Measurements from ENCODE around the gene WDR70. TPM values are rescaled to one million over a fixed set of nuclear protein-coding genes. Genes with fewer than 3 reads are reported as not detected.
"Not testable (repeated sequence)": the region's sequence is repeated elsewhere in the genome, so short reads cannot be mapped to it uniquely, and the experiment has no call there.

WDR70 gene
- 15.7 and 32.4 TPM in 2 replicates for total RNA-seq (2014; rRNA removed; shearing (Covaris generic))

DNA sequence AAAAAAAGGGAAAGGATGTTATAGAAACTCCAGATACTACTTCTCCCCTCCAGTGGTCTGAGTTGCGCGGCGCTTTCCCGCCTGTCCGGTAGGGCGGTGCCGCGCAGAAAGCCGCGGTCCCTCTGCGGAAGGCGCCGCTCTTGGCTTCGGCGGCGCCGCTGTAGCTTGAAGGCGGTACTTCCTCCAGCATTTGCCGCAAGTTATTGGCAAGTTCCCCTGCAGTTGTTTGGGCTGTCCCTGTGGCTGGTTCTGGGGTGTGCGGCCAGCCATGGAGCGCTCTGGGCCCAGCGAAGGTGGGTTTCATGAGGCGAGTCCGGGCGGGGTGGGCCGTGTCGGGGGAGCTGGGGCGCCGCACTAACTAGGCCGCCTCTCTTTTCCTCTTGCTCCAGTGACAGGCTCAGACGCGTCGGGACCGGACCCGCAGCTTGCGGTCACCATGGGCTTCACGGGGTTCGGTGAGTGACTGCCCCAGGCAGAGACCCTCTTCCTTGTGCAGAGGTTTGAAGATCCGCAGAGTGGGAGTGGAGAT, at the start of gene WDR70:
TSS of gene WDR70 (plus strand) at position 219 of the 529 bp plus-strand sequence. CDS start at position 269, 50 bp downstream.
- peak; percentile 89 for DNase-seq (ENCODE audit: low read depth)

DNA sequence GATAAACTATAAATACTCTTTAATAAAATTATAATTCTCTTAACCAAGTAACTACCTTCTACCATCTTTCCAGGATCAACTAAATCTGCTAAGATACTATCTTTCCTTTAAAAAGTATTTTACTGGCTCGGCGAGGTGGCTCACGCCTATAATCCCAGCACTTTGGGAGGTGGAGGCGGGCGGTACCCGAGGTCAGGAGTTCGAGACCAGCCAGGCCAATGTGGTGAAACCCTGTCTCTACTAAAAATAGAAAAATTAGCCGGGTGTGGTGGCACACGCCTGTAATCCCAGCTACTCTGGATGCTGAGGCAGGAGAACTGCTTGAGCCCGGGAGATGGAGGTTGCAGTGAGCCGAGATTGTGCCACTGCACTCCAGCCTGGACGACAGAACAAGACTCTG, 44.4 kb upstream of the WDR70 start:
- DNase-seq (ENCODE audit: low read depth), result not testable (repeated sequence)

DNA sequence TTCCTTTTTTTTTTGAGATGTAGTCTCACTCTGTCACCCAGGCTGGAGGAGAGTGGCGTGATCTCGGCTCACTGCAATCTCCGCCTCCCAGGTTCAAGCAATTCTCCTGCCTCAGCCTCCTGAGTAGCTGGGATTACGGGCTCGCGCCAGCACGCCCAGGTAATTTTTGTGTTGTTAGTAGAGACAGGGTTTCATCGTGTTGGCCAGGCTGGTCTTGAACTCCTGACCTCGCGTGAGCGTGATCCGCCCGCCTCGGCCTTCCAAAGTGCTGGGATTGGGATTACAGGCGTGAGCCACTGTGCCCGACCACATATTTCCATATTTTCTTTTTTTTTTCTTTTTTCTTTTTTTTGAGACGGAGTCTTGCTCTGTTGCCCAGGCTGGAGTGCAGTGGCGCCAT, 36.4 kb upstream of the WDR70 start:
- DNase-seq (ENCODE audit: low read depth), result not testable (repeated sequence)

DNA sequence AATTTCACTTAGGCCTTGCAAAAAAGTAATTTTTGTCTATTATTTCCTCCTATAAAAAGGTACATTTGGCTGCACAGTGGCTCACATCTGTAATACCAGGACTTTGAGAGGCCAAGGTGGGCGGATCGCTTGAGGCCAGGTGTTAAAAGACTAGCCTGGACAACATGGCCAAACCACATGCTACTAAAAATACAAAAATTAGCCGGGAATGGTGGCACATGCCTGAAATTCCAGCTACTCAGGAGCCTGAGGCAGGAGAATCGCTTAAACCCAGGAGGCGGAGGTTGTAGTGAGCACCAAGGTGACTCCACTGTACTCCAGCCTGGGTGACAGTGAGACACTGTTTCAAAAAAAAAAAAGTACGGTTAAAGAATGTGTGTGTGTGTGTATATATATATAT, 24.0 kb upstream of the WDR70 start:
- DNase-seq (ENCODE audit: low read depth), result no peak

DNA sequence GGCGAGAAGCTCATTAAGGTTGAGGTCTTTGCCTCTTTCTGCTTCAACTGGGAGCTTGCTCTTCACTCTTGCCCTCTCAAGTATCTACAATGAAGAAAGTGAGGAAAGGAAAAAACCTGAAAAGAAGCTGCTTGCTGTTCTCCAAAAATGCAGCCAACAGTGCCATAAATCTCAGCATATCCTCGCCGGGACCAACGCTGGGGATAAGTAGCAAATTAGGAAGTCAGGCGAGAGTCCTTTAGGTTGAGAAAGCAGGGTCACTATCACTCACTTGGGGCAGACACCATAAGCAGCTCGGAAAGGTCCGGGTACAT, 8.6 kb upstream of the WDR70 start:
- DNase-seq (ENCODE audit: low read depth), result peak; percentile 15

DNA sequence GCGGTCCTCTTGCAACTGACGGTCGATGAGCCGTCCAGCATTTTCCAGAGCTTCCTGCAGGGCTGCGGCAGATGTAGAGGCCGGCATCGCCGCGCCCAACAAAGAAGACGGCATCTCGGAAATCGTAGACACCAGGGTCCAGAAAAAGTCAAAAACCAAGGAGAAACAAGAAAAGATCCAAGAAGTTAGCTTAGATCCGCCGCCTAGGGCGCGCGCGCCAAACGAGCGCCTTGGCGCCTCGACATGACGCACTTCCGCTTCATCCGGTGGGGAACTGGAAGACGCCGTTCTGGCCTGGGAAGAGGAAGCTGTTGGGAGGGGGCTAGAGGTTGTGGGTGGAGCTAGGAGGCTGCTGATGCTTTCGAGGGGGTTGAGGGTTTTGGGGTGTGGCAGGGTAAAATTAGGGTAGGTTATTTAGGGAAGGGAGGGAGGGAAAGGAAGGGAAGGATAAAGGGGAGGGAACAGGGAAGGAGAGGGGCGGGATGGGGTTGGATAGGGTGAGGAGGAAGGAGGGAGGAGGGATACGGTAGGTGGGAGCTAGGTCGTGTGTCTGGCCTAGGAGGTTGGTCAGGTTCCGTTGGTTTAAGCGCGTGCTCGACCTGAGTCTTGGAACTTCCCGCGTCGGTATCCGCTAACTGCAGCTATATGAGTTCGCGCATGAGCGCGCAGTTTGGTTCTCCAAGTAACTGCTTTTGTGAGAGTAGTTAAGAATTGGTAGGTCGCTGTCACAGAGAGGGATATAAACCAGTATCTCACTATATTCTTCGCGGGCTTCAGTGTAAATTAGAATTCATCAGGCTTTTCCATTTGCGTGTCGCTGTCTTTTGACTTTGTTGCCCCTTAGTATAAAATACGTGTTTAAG, 8.0 kb upstream of the WDR70 start, which contains the start of gene NUP155:
TSS of gene NUP155 (minus strand) at position 243 of the 863 bp plus-strand sequence. CDS start at position 114, 129 bp downstream.
- peak; percentile 99 for DNase-seq (ENCODE audit: low read depth)

DNA sequence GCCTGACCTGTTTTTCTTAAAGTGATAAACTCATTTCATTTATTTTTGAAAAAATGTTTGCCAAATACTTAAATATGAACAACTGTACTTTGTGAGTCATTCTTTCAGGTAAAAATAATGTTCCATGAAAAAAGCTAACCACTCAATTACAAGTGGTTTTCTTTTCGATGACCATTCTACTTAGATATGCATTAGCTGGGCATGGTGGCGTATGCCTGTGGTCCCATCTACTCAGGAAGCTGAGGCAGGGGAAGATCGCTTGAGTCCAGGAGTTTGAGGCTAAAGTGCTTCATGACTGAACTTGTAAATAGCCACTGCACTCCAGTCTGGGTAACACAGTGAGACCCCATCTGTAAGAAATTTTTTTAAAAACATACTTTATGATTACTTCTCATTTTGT, 4.0 kb upstream of the WDR70 start:
- peak; percentile 16 for DNase-seq (ENCODE audit: low read depth)

DNA sequence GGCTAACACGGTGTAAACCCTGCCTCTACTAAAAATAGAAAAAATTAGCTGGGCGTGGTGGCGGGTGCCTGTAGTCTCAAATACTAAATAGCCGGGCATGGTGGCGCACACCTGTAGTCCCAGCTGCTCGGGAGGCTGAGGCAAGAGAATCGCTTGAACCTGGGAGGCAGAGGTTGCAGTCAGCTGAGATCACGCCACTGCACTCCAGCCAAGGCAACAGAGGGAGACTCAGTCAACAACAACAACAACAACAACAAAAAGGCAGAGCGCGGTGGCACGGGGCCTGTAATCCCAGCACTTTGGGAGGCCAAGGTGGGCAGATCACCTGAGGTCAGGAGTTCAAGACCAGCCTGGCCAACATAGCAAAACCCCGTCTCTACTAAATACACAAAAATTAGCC, 1.1 kb upstream of the WDR70 start:
- not testable (repeated sequence) for DNase-seq (ENCODE audit: low read depth)

DNA sequence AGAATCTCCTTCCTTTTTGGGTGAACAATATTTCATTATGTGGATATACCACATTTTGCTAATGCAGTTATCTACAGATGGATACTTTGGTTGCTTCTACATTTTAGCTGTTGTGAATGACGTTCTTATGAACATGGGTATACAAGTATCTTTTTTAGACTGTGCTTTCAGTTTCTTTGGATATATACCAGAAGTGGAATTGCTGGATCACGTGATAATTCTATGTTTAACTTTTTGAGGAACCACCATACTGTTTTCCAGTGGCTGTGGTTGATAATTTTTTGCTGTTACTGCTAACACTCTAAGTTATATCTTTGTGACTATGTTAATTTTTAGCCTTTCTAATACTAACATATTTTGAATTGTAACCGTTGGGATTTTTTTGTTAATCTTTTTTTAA, 12.5 kb downstream of the WDR70 start:
- no peak for DNase-seq (ENCODE audit: low read depth)

DNA sequence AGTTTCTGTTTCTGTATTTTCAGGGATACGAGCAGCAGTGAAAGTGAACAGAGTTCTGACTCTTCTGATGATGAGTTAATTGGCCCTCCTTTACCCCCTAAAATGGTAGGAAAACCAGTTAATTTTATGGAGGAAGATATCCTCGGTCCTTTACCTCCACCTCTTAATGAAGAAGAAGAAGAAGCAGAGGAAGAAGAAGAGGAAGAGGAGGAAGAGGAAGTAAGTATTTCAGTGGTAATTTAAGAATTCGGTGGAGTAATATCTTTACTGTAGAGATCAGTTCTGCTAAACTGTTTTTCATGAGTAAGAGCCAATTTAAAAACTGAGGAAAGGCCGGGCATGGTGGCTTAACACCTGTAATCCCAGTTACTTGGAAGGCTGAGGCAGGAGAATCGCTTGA, 17.2 kb downstream of the WDR70 start:
- DNase-seq (ENCODE audit: low read depth), result no peak

DNA sequence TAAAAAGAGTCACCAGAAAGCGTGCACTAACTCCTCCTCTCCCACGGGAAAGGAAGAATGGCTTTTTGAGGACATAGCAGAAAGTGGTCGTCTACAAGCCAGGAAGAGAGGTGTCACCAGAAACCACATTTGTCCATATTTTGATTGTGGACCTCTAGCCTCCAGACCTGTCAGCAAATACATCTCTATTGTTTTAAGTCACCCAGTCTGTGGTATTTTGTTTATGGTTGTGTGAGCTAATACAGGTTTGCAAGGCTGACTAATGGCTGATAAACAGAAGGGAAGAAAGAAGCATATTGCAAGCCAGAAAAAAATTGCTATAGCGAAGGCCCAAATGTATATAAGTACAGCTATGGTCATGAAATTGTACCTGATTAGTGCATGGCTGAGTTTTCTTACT, 21.4 kb downstream of the WDR70 start:
- peak; percentile 52 for DNase-seq (ENCODE audit: low read depth)

DNA sequence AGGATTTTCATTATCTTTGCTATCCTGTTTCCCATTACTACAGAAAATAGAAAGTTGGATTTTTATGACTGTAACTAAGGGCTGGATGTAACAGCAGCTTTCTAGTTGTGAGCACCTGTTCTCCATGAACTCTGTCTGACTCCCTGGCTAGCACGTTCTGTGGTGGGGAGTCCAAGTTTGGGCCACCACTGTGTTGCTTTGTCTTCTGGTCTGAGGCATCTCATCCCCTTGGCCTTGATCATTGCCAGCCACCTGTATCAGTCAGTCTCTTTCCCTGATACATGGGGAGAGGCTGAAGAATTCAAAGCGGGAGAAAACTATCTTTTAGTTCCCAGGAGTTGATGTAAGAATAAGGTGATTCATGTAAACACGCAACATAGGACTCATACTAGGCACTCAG, 33.4 kb downstream of the WDR70 start:
- DNase-seq (ENCODE audit: low read depth), result no peak

DNA sequence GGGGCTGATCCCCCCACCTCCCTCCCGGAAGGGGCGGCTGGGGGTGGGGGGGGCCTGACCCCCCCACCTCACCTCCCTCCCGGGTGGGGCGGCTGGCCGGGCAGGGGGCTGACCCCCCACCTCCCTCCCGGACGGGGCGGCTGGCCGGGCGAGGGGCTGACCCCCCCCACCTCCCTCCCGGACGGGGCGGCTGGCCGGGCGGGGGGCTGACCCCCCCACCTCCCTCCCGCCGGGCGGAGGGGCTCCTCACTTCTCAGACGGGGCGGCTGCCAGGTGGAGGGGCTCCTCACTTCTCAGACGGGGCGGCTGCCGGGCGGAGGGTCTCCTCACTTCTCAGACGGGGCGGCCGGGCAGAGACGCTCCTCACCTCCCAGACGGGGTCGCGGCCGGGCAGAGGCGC, 36.3 kb downstream of the WDR70 start:
- not testable (repeated sequence) for DNase-seq (ENCODE audit: low read depth)

DNA sequence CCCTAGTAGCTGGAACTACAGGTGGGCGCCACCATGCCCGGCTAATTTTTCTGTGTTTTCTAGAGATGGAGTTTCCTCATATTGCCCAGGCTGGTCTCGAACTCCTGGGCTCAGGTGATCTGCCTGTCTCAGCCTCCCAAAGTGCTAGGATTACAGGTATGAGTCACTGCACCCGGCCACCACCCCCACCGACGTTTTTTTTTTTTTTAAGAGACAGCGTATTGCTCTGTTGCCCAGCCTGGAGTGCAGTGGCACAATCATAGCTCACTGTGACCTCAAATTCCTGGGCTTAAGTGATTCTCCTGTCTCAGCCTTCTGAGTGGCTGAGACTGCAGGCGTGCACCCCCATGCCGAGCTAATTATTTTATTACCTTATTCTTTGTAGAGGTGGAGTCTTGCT, 38.2 kb downstream of the WDR70 start:
- DNase-seq (ENCODE audit: low read depth), result peak; percentile 32

DNA sequence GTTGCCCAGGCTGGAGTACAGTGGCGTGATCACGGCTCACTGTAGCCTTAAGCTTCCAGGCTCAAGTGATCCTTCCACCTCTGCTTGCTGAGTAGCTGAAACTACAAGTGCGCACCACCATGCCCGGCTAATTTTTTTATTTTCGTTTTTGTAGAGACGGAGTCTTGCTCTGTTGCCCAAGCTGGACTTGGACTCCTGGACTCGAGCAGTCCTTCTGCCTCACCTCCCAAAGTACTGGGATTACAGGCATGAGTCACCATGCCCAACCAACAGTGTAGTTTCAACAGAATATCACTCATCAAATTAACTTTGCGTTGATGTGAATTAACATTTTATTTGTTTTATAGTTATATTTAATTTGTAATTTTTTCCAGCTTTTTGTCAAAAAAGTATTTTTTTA, 45.3 kb downstream of the WDR70 start:
- peak; percentile 32 for DNase-seq (ENCODE audit: low read depth)

DNA sequence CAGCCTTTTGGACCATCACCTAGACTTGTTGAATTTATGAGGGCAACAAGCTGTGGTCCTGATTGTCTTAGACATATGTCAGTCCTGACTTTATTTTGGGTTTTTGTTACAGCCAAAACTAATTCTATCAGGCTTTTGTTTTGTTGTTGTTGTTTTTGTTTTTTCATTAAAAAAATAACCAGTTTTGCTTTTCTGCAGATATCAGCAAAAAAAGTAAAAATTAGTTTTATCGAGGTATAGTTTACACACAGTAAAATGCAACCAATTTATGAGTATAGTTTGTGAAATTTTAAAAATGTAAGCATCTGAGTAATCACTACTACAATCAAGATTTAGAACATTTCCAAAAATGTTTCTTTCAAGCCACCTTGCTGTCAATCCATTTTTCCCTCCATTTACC, 48.9 kb downstream of the WDR70 start:
- no peak for DNase-seq (ENCODE audit: low read depth)

DNA sequence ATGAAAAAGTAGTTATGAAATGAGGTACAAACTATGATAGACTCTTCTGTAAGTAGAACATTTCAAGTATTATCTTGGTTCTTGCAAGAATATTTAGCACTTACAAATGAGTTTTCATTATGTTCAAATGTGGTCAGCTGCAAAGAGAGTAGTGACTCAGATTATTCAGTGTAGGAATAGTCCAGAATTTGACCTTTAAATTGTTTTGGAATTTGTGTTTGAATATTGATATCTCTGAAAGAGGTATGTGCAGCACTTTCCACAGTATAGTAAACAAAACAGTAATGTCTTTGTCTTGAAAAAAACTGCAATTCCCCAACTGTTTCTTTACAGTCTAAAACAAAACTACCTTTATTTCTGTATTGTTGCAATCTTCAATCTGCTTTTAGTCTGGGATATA, 56.1 kb downstream of the WDR70 start:
- DNase-seq (ENCODE audit: low read depth), result peak; percentile 27

DNA sequence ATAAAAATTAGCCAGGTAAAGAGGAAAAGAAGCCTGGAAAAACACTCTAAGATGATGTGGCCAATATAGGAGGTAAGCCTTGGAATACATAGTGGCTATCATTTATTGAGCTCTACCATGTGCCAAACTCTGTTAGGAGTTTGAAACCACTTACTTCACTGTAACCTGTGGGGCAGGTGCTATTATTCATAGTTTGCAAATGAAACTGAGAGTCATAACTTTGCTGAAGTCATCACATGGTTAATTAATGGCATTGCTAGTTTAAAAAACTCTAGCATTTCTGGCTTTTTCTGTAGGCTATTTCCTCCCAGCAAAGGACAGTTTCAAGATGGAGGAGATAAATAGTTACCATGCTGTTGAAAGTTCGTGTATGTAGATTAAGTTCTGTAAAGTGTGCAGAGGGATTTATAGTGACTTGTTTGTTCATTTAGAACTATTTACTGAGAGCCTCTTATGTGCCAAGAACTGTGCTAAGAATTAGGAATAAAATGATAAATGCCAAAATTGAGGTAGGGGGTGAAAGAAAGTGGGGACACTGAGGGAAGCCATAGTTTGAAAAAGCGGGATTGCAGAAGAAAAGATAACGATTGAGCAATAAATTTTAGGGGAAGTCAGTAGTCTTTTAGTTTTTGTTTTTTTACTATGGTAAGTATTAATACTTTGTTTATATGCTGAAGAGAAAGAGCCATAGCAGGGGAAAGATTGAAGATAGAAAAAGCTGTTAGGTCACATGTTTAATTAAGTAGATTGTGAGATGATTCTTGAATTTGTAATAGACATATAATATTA, 57.2 kb downstream of the WDR70 start:
- DNase-seq (ENCODE audit: low read depth), result no peak

DNA sequence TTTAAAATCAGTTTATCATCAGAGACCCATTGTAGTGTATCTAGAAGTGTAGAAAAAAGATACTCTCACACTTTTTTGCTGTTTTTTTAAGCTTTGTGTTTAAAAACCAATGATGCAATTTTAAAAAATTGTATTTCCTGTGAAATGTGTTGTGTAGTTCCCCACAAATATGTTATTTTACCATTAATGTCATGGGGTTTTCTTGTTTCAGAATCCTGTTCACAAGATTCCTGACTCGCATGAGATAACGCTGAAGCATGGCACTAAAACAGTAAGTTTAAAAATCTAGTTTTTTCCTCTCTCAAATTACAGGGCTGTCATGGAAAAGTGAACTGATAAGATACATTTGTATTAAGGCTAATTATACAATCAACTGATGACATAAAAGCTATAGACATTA, 58.6 kb downstream of the WDR70 start:
- DNase-seq (ENCODE audit: low read depth), result no peak

DNA sequence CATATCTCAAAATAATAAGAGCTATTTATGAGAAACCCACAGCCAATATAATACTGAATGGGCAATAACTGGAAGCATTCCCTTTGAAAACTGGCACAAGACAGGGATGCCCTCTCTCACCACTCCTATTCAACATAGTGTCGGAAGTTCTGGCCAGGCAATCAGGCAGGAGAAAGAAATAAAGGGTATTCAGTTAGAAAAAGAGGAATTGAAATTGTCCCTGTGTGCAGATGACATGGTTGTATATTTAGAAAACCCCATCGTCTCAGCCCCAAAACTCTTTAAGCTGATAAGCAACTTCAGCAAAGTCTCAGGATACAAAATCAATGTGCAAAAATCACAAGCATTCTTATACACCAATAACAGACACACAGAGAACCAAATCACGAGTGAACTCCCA, 66.7 kb downstream of the WDR70 start:
- DNase-seq (ENCODE audit: low read depth), result not testable (repeated sequence)

DNA sequence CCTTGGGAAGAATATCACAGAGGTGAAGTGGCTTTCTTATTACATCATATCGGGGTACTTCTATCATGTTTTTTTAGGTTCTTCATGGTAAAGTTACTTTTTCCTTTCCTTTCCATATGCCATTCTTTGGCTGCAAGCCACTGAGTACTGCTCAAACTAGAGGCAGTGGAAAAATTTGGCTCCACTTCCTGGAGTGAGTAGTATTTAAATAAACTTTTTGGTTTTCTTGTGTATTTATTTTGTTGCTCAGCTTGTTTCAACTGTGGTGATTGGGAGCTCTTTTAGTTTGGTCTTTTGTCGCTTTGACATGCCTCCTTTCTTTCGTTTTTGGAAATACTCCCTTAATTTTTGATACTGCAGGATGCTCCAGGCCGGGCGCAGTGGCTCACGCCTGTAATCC, 69.8 kb downstream of the WDR70 start:
- DNase-seq (ENCODE audit: low read depth), result peak; percentile 31

DNA sequence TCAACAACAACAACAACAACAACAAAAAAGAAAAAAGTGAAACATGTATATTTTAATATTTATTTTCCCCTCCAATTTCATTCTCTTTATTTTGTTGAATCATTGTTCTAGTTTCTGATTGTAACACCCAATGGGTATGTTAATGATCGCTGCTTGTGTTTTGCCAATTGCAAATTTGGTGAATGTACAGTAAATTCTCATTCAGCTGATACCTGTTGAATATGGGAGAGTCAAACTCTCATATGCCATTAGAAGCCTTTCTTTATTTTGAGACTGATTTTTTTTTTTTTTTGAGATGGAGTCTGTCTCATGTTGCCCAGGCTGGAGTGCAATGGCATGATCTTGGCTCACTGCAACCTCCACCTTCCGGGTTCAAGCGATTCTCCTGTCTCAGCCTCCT, 72.9 kb downstream of the WDR70 start:
- not testable (repeated sequence) for DNase-seq (ENCODE audit: low read depth)

DNA sequence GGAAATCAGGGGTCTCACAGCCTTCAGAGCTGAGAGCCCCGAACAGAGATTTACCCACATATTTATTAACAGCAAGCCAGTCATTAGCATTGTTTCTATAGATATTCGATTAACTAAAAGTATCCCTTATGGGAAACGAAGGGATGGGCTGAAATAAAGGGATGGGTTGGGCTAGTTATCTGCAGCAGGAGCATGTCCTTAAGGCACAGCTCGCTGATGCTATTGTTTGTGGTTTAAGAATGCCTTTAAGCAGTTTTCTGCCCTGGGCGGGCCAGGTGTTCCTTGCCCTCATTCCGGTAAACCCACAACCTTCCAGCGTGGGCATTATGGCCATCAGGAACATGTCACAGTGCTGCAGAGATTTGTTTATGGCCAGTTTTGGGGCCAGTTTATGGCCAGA, 74.1 kb downstream of the WDR70 start:
- DNase-seq (ENCODE audit: low read depth), result not testable (repeated sequence)

Data from M059J (cell line).